Measurements from ENCODE around the gene BTRC. TPM values are rescaled to one million over a fixed set of nuclear protein-coding genes. Genes with fewer than 3 reads are reported as not detected.
"Not testable (repeated sequence)": the region's sequence is repeated elsewhere in the genome, so short reads cannot be mapped to it uniquely, and the experiment has no call there.

BTRC gene
- 42.5 and 45.4 TPM in 2 replicates for total RNA-seq (2014; rRNA removed; shearing (Covaris generic))

GRCh38 chr10:101353692-101354327 is at the start of gene BTRC:
Gene BTRC (plus strand): TSS chr10:101354165. CDS start chr10:101354181, 16 bp downstream.
- peaks cover 18% of the 10 kb centered on the region for H3K4me1 ChIP-seq
- peak; percentile 99 to 100 for DNase-seq
- no peaks in the 10 kb centered on the region for H3K27me3 ChIP-seq
- H3K27ac ChIP-seq, result peak within 1 kb of the TSS; percentile 58
- no peaks in the 10 kb centered on the region for H3K9me3 ChIP-seq (replicated peaks)
- H3K4me3 ChIP-seq, result peak within 1 kb of the TSS; percentile 84
- H3K36me3 ChIP-seq, result no peaks in the 10 kb centered on the region

- no peaks in the 10 kb centered on the region for H3K27me3 ChIP-seq
- no peaks in the 10 kb centered on the region for H3K36me3 ChIP-seq
- DNase-seq, result peak; percentile 88 to 95
- peaks cover 50% of the 10 kb centered on the region for H3K4me1 ChIP-seq
- H3K27ac ChIP-seq, result peak overlapping the region; percentile 87
- peak overlapping the region; percentile 30 for H3K4me3 ChIP-seq
- H3K9me3 ChIP-seq (replicated peaks), result no peaks in the 10 kb centered on the region
Observed at GRCh38 chr10:101304316-101304715, 49.6 kb upstream of the BTRC start.

GRCh38 chr10:101305320-101306241 is 48.4 kb upstream of the BTRC start:
- Histone ChIP-seq H3K27me3 (no peaks in the 10 kb centered on the region), H3K27ac (peak overlapping the region; percentile 87), H3K4me3 (peak overlapping the region; percentile 30), H3K4me1 (peaks cover 50% of the 10 kb centered on the region), H3K36me3 (no peaks in the 10 kb centered on the region), H3K9me3 (replicated peaks) (no peaks in the 10 kb centered on the region)
- DNase-seq, result peak; percentile 86 to 92

DNA sequence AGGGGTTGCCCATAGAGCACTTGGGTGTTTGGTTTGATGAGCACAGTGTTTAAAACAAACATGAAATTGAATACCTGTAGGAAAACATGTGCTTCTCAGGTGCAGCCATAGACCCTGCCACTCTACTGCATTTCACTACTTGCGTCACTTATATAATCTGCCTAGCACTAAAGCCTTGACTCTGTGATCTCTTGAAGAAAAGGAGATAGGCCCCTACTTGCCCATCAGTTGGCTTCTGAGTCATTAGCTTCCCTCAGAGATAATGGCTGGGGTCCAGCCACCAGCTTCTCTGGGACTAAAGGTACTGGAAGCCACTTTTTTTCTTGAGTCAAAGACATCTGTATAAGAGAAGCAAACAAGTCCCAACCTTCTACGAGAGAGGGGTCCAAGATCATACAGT is 45.9 kb upstream of the BTRC start:
- Histone ChIP-seq H3K4me1 (peaks cover 43% of the 10 kb centered on the region), H3K36me3 (no peaks in the 10 kb centered on the region), H3K27ac (no peak overlapping the region), H3K27me3 (no peaks in the 10 kb centered on the region), H3K9me3 (replicated peaks) (no peaks in the 10 kb centered on the region), H3K4me3 (no peak overlapping the region)
- DNase-seq, result no peak

DNA sequence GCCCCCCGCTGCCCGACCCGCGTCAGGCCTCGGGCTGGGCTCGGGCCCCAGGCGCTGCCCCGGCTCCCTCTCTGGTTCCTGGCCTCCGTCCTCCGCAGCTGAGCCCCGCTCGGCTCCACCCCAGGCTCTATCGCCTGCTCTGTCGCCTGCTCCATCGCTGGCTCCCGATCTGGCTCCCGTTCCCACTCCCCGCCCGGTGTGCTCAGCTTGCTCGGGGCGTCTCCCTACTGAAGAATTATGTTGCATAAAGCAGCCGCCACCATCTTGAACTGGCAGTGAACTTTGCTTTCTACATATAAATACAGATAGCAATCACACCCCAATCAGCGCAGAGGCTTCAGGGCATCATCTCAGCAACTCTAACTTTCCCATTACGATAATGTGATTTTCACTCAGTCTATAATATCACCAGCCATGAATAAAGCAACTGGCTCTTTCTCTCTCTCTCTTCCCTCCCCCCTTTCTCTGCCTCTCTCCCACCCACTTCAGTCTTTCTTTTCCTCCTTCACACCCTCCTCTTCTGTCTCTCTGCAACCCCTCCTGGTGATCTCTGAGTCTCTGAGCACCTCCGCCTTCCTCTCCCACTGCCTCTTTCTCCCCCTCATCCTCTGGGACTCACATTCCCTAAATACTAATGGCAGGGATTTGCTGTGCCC is 43.3 kb upstream of the BTRC start:
- peak overlapping the region; percentile 69 for H3K27ac ChIP-seq
- no peaks in the 10 kb centered on the region for H3K9me3 ChIP-seq (replicated peaks)
- H3K36me3 ChIP-seq, result no peaks in the 10 kb centered on the region
- H3K4me1 ChIP-seq, result peaks cover 17% of the 10 kb centered on the region
- peak overlapping the region; percentile 63 for H3K4me3 ChIP-seq
- peak; percentile 72 to 74 for DNase-seq
- H3K27me3 ChIP-seq, result no peaks in the 10 kb centered on the region

DNA sequence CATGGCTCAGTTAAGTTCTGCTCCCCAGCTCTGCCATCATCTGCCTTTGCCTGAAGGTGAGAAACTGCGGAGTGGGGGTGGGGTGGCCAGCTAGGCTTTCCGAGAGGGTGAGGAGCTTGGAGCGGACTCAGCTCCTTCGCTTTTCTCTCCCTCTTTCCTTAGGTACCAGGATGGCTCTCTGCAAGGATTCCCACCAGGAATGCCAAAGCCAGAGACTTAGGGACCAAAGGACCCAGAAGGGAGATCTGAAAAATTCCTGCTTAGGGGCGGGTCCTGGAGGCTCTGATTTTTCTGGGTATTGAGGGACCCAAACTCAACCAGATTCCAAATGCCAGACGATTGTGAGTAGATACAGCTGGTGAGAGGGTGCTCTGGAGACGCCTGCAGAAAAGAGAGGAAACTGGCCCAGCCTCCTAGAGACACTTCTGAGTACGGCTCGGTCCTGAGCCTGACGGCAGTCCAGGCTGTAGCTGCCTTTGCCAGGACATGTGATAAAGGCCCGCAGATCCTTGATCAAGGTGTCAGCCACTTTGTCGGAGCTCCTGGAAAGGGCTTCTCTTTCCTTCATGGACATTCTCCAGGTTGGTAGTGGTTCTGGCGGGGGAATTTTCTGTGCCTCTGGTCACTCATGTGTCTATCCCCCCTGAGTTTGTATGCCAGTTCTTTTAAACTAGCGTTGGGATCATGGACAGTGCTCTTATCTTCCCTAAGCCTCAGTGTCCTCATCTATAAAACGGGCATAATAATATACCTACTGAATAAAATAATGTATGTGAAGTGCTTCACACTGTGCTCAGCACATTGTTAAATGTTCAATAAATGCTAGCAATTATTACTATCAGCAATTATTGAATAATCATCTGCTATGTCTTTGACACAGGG is 42.5 kb upstream of the BTRC start:
- no peaks in the 10 kb centered on the region for H3K9me3 ChIP-seq (replicated peaks)
- peak overlapping the region; percentile 69 for H3K27ac ChIP-seq
- no peaks in the 10 kb centered on the region for H3K27me3 ChIP-seq
- peak; percentile 94 to 95 for DNase-seq
- peak overlapping the region; percentile 63 for H3K4me3 ChIP-seq
- peaks cover 9% of the 10 kb centered on the region for H3K4me1 ChIP-seq
- no peaks in the 10 kb centered on the region for H3K36me3 ChIP-seq

- H3K27ac ChIP-seq, result no peak overlapping the region
- no peaks in the 10 kb centered on the region for H3K36me3 ChIP-seq
- peaks cover 11% of the 10 kb centered on the region for H3K4me1 ChIP-seq
- H3K4me3 ChIP-seq, result no peak overlapping the region
- DNase-seq, result no peak
- H3K27me3 ChIP-seq, result no peaks in the 10 kb centered on the region
- H3K9me3 ChIP-seq (replicated peaks), result peaks cover 4% of the 10 kb centered on the region; the same call in 1 of the 2 replicates
Observed at GRCh38 chr10:101319241-101319915, 34.6 kb upstream of the BTRC start.

- DNase-seq, result peak; percentile 46 to 73
- Histone ChIP-seq H3K9me3 (replicated peaks) (peaks cover 4% of the 10 kb centered on the region; the same call in 1 of the 2 replicates), H3K27me3 (no peaks in the 10 kb centered on the region)
Observed at GRCh38 chr10:101321073-101321472, 32.9 kb upstream of the BTRC start.

GRCh38 chr10:101322266-101323108 is 31.5 kb upstream of the BTRC start:
- H3K27me3 ChIP-seq, result no peaks in the 10 kb centered on the region
- H3K36me3 ChIP-seq, result no peaks in the 10 kb centered on the region
- H3K4me1 ChIP-seq, result peaks cover 11% of the 10 kb centered on the region
- H3K4me3 ChIP-seq, result no peak overlapping the region
- H3K27ac ChIP-seq, result no peak overlapping the region
- peaks cover 10% of the 10 kb centered on the region; the same call in 1 of the 2 replicates for H3K9me3 ChIP-seq (replicated peaks)
- DNase-seq, result no peak

More at GRCh38 chr10:101321073-101321472, 32.9 kb upstream of the BTRC start:
- Histone ChIP-seq H3K4me1 (peaks cover 11% of the 10 kb centered on the region), H3K4me3 (no peak overlapping the region), H3K36me3 (no peaks in the 10 kb centered on the region), H3K27ac (no peak overlapping the region)

- Histone ChIP-seq H3K9me3 (replicated peaks) (peaks cover 8% of the 10 kb centered on the region; the same call in 1 of the 2 replicates), H3K27ac (no peak overlapping the region), H3K36me3 (no peaks in the 10 kb centered on the region), H3K27me3 (no peaks in the 10 kb centered on the region), H3K4me1 (peaks cover 16% of the 10 kb centered on the region), H3K4me3 (no peak overlapping the region)
- no peak for DNase-seq
Observed at GRCh38 chr10:101323495-101323894, 30.5 kb upstream of the BTRC start.

DNA sequence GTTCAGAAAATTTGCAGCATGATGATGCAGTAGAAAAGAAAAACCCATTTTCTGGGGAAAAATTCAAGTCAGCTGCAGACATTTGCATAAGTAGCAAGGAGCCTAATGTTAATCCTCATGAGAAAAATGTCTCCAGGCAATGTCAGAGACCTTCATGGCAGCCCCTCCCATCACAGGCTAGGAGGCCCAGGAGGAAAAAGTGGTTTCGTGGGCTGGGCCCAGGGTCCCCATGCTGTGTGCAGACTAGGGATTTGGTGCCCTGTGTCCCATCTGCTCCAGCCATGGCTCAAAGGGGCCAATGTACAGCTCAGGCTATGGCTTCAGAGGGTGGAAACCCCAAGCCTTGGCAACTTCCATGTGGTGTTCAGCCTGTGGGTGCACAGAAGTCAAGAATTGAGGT is 26.5 kb upstream of the BTRC start:
- peaks cover 44% of the 10 kb centered on the region for H3K4me1 ChIP-seq
- H3K27me3 ChIP-seq; H3K9me3 ChIP-seq (replicated peaks); DNase-seq; H3K27ac ChIP-seq; H3K36me3 ChIP-seq; H3K4me3 ChIP-seq: not testable (repeated sequence)

DNA sequence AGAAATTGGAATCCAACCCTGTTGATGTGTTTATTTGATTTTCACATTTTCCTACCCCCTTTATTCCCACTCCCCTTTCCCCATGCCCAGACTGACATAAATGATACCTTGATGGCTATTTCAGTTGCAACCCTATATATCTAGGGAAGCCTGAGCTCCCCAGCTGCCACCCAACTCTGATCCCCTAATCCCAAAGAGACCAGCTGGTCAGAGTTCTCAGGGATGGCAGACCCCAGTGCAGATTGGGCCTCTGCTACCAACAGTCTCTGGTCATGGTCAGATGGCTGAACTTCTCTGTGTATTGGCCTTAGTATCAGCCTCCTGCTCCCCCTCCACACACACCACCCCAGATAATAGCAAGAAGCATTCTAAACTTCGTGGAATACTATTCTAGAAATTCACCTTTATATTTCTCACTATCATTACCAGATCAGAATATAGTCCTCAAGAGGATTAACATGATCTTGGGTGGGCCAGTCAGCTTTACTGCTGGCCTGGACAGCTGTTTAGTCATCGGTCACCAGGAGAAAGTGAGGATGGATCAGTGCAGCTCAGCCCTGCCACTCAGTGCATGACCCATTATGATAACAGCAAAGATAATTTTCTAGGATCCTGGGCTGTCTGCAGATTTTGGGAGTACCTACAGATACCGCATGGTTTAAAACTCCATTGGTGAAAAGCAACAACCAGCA is 24.5 kb upstream of the BTRC start:
- Histone ChIP-seq H3K36me3 (no peaks in the 10 kb centered on the region), H3K27ac (peak overlapping the region; percentile 99), H3K9me3 (replicated peaks) (peaks cover 8% of the 10 kb centered on the region; the same call in 1 of the 2 replicates), H3K4me1 (peaks cover 44% of the 10 kb centered on the region), H3K4me3 (peak overlapping the region; percentile 46), H3K27me3 (no peaks in the 10 kb centered on the region)
- peak; percentile 96 to 99 for DNase-seq

All from SJCRH30 (cell line).